OCI-LY7 (cell line): ENCODE data around the gene TIMM22. TPM values are rescaled to one million over a fixed set of nuclear protein-coding genes. Genes with fewer than 3 reads are reported as not detected.

Experiments used
- BruUV-seq: library from RNA; stranded (reverse); fragments of 400-500 nt; replicated peaks from 2 replicates; lab custom pipeline; 2021; lab: Mats Ljungman, UMichigan
- CTCF ChIA-PET: fragments of 300-600 bp; sonication (Branson Sonifier 250); formaldehyde crosslinking; loops from one replicate; lab custom pipeline; 2022; ENCODE audit warnings: antibody characterized with exemption; ENCODE audit not compliant: unreplicated experiment; lab: Charles Lee
- POLR2A ChIA-PET: fragments of 300-600 bp; sonication (Branson Sonifier 250); formaldehyde crosslinking; loops from one replicate; lab custom pipeline; 2022; ENCODE audit warnings: antibody characterized with exemption; lab: Charles Lee
- DNase-seq: peaks from one replicate; pipeline ENCODE4 v3.0.0-alpha.2; 2015; ENCODE audit warnings: low spot score
- H2AFZ ChIP-seq: fragments of 200-600 bp; sonication (generic), shearing (Covaris generic); 2 replicates; pipeline ENCODE4 v1.6.1; 2014; ENCODE audit warnings: mild to moderate bottlenecking, antibody characterized with exemption, low read length, moderate library complexity
- H3K27ac ChIP-seq: fragments of 200-600 bp; sonication (generic); 2 replicates; pipeline ENCODE4 v1.5.1; 2014; ENCODE audit warnings: mixed run types, low read depth, mild to moderate bottlenecking, moderate library complexity, low read length, inconsistent platforms; ENCODE audit not compliant: poor library complexity, severe bottlenecking
- H3K36me3 ChIP-seq: fragments of 200-600 bp; sonication (generic); 2 replicates; pipeline ENCODE4 v1.6.1; 2014; ENCODE audit warnings: mild to moderate bottlenecking, antibody characterized with exemption, low read length, moderate library complexity, mixed read lengths; ENCODE audit not compliant: insufficient read depth
- H3K4me1 ChIP-seq: fragments of 200-600 bp; sonication (generic); 2 replicates; pipeline ENCODE4 v1.5.1; 2014; ENCODE audit warnings: mild to moderate bottlenecking, low read length; ENCODE audit not compliant: insufficient read depth, poor library complexity, severe bottlenecking
- H3K4me2 ChIP-seq: fragments of 200-600 bp; sonication (generic); 2 replicates; pipeline ENCODE4 v1.6.1; 2014; ENCODE audit warnings: mild to moderate bottlenecking, low read length
- H3K4me3 ChIP-seq: fragments of 200-600 bp; sonication (generic); 2 replicates; pipeline ENCODE4 v1.5.1; 2014; ENCODE audit warnings: mild to moderate bottlenecking, low read depth, low read length; ENCODE audit not compliant: poor library complexity, severe bottlenecking
- H3K79me2 ChIP-seq: fragments of 200-600 bp; sonication (generic); 2 replicates; pipeline ENCODE4 v1.6.1; 2016; ENCODE audit warnings: low read depth, mild to moderate bottlenecking, low read length, moderate library complexity, mixed read lengths; ENCODE audit not compliant: insufficient read depth
- H3K9me2 ChIP-seq: fragments of 200-600 bp; sonication (generic); 2 replicates; pipeline ENCODE4 v1.6.1; 2016; ENCODE audit warnings: mild to moderate bottlenecking, low read length, mixed read lengths; ENCODE audit not compliant: insufficient read depth
- H3K9me3 ChIP-seq: fragments of 200-600 bp; sonication (generic); 2 replicates; pipeline ENCODE4 v1.6.1; 2014; ENCODE audit warnings: mild to moderate bottlenecking, mixed run types, low read length, mixed read lengths
- H4K20me1 ChIP-seq: fragments of 200-600 bp; sonication (generic); 2 replicates; pipeline ENCODE4 v1.6.1; 2014; ENCODE audit warnings: mild to moderate bottlenecking, antibody characterized with exemption, low read length, moderate library complexity, mixed read lengths; ENCODE audit not compliant: insufficient read depth
- CTCF ChIP-seq: fragments of 200-600 bp; sonication (generic); conservative IDR thresholded peaks from 2 replicates; pipeline ENCODE4 v1.5.1; 2014; ENCODE audit warnings: mild to moderate bottlenecking, antibody characterized with exemption, low read length, moderate library complexity, mixed read lengths
- EZH2phosphoT487 ChIP-seq: fragments of 200-600 bp; sonication (generic); IDR thresholded peaks from 2 replicates; pipeline ENCODE4 v1.6.1; 2018; ENCODE audit warnings: low read depth, borderline replicate concordance, mild to moderate bottlenecking, mixed run types, antibody characterized with exemption, low read length, moderate library complexity, mixed read lengths
- intact Hi-C: fragments of 100-400 bp; cut with micrococcal nuclease; formaldehyde crosslinking; loops from one replicate; pipeline ENCODE4 v1.10.0; 2022; ENCODE audit not compliant: unreplicated experiment
- total RNA-seq, 2 experiments: library from RNA; depleted of rRNA in 1 of 2; stranded (reverse); fragments of >200 nt in 1 of 2; shearing (Covaris generic) in 1 of 2; gene quantifications; 2 replicates each; pipeline ENCODE4 v1.2.3, GENCODE V29; 2014 to 2022

TIMM22 gene
- total RNA-seq, 2 experiments from 2014 or later: 13.8 to 15.7 TPM

GRCh38 chr17:1019451-1019850, 22.5 kb downstream of the TIMM22 start:
- intact Hi-C loops: no loop called here
- Histone ChIP-seq H4K20me1 (no peaks in the 10 kb centered on the region), H3K4me2 (no peak overlapping the region), H3K79me2 (no peaks in the 10 kb centered on the region), H3K9me2 (no peaks in the 10 kb centered on the region), H3K36me3 (peaks cover 9% of the 10 kb centered on the region), H2AFZ (no peak overlapping the region), H3K27ac (no peak overlapping the region), H3K9me3 (no peaks in the 10 kb centered on the region), H3K4me3 (no peak overlapping the region), H3K4me1 (no peaks in the 10 kb centered on the region)
- POLR2A ChIA-PET: no interaction called here
- TF ChIP-seq EZH2phosphoT487 (no peak), CTCF (no peak)
- CTCF ChIA-PET: no interaction called here
- DNase-seq: no peak
- BruUV-seq: no TSS peak

GRCh38 chr17:1021147-1021546, 24.2 kb downstream of the TIMM22 start:
- Histone ChIP-seq H3K27ac (no peak overlapping the region), H2AFZ (no peak overlapping the region), H3K4me2 (no peak overlapping the region), H3K4me3 (no peak overlapping the region), H3K79me2 (no peaks in the 10 kb centered on the region), H3K36me3 (peaks cover 9% of the 10 kb centered on the region), H3K9me3 (no peaks in the 10 kb centered on the region), H3K4me1 (no peaks in the 10 kb centered on the region), H4K20me1 (no peaks in the 10 kb centered on the region), H3K9me2 (no peaks in the 10 kb centered on the region)
- POLR2A ChIA-PET: no interaction called here
- CTCF ChIA-PET: no interaction called here
- intact Hi-C loops: no loop called here
- BruUV-seq: no TSS peak
- TF ChIP-seq CTCF (no peak), EZH2phosphoT487 (no peak)
- no peak for DNase-seq

DNA sequence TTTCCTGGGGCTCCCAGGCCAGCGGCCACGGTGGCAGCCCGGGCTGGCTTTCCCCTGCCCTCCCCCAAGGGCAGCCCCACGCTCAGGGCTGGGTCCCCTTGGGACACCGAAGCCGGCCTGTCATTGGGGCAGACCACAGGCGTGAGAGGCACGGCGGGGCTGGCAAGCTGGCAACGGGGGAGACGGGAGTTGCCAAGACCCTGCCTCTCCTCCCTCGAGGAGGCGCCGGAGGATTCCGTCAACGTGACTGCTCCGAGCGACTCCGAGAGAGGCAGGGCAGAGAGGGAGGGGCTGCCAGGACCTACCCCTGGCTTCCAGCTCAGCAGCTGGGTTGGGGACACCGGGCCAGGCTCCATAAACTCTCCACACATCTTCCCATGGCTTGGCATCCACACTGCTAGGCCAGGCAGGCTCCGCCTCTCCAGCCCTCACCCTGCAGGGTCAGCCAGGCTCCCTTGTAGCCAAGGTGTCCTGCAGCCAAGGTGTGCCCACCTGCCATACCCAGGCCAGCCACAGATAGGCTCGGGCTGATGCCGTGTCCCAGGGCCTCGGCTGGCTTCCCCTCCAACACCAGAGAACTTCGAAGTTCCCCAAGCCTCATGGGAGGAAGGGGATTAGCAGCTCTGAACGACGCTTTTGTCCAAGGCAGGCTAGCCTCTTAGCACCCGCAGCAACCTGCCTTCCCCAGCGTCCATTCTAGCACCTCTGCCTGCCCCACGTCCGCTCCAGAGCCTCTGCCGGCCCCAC, 25.5 kb downstream of the TIMM22 start:
- no peaks in the 10 kb centered on the region for H3K4me1 ChIP-seq
- TF ChIP-seq CTCF (no peak), EZH2phosphoT487 (no peak)
- H4K20me1 ChIP-seq: no peaks in the 10 kb centered on the region
- H3K4me2 ChIP-seq: no peak overlapping the region
- H3K79me2 ChIP-seq: no peaks in the 10 kb centered on the region
- H3K9me2 ChIP-seq: no peaks in the 10 kb centered on the region
- no peak for DNase-seq
- no peak overlapping the region for H3K4me3 ChIP-seq
- POLR2A ChIA-PET: no interaction called here
- no peak overlapping the region for H2AFZ ChIP-seq
- no peaks in the 10 kb centered on the region for H3K9me3 ChIP-seq
- CTCF ChIA-PET: no interaction called here
- BruUV-seq: no TSS peak
- intact Hi-C loops: no loop called here
- H3K27ac ChIP-seq: no peak overlapping the region
- peaks cover 9% of the 10 kb centered on the region for H3K36me3 ChIP-seq
